GM21723 (cell line): ENCODE data around the gene TMPRSS6.

Source experiments
- ATAC-seq: cut with Tn5 transposase; IDR thresholded peaks from one replicate; pipeline ENCODE4 v1.9.1; 2021; ENCODE audit warnings: mild to moderate bottlenecking, moderate library complexity; ENCODE audit not compliant: unreplicated experiment

TMPRSS6 gene

DNA sequence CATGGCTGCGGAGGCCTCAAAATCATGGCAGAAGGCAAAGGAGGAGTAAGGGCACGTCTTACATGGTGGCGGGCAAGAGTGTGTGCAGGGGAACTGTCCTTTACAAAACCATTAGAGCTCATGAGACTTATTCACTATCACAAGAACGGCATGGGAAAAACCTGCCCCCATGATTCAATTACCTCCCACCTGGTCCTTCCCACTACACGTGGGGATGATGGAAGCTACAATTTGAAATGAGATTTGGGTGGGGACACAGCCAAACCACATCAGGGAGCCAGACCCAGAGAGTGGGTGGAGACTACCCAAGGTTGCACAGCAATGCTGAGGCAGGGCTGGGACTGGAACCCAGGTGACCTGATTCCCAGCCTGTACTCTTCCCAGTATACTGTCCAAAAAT is 8.6 kb upstream of the TMPRSS6 start:
- no peak for ATAC-seq

DNA sequence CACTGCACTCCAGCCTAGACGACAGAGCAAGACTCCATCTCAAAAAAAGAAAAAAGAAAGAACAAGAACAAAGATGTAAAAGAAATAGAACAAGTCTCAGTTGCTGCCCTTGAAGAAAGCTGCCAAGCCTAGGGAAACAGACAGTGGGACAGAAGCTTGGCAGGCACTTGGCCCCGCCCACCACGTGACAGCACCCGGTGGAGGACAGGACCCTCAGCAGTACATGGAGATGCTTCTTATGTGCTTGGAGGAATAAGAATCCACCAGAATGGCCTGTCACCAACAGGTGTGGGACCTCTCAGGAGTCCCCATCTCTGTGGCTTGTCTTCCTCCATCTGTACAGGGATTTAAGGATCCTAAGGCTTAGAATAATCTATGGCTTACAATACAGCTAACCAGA is 7.6 kb upstream of the TMPRSS6 start:
- ATAC-seq, result no peak

DNA sequence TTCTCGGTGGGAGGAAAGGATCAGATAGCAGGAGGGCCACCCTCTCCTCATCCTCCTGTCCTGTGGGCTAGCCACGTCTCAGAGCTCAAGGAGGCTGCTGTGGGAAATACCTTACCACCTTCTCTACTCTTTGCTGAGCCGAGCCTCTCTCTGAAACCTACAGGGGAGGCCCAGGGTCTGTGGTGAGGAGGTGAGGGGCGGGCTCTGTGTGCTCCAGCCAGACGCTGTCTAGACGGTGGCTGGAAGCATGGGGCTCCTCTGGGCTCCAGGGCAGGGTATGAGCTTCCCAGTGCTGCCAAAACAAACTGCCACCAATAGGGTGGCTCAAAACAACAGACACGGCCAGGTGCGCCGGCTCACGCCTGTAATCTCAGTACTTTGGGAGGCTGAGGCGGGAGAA is 5.5 kb upstream of the TMPRSS6 start:
- ATAC-seq, result no peak

DNA sequence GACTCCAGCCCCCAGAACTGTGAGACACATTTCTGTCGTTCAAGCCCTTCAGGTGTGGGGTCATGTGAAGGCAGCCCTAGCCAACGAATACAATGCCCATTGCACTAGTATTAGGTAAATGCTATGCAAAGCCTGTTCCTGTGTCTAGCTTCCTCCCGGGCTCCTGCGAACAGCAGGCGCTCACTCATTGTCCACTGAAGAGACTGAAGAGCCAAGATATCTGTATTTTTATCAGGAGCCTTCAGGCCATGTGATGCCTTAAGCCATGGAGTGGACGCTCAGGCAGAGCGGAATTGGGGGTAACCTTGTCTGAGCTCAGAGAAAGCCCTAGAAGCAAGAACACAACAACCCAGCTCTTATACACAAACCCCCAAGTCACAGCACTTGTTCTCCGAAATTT is 4.2 kb upstream of the TMPRSS6 start:
- no peak for ATAC-seq

DNA sequence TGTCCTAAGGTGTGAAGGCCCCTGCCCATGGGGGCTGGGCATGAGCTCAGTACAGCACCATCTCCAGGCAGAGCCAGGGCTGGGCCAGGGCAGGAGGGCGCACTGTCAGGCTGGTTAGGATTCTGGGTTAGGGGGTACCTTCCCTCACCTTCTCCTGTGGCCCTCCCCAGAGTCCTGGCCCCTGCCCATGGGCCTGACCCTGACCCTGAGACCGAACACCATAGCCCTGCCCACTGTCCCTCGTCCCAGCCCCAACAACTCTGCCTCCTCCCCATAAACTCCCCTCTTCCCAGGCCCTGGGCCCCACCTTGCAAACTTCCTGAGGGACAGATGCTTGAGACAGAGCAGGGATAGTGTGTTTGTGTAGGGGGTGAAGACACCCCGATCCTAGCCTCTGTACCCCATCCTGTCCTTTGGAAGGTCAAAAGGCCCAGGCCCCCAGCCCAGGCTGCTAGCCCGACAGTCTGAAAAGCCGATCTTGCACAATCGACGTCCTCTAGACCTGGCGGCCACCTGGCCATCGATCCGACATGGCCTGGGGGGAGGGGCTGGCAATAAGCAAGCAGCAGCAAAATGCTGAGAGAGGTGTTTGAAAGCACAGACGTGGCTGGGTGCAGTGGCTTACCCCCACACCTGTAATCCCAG is 2.7 kb upstream of the TMPRSS6 start:
- no peak for ATAC-seq

DNA sequence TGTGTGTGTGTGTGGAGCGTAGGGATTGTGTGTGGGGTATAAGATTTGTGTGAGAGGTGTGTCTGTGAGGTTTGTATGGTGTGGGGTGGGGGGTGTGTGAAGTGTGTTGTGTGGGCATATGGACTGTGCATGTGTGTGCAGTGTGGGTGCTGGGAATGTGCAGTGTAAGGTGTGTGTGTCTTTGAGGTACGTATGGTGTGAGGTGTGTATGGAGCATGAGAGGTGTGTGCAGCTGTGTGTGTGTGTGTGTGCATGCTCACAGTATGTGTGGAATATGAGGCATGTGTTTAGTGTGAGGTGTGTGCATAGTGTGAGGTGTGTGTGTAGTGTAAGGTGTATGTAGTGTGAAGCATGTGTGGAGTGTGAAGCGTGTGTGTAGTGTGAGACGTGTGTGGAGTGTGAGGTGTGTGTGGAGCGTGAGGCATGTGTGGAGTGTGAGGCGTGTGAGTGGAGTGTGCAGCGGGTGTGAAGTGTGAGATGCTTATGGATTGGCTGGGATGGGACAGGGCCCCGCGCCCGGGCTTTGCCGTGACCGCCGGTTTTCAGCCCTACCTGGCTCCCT is 1.7 kb upstream of the TMPRSS6 start:
- ATAC-seq, result no peak

DNA sequence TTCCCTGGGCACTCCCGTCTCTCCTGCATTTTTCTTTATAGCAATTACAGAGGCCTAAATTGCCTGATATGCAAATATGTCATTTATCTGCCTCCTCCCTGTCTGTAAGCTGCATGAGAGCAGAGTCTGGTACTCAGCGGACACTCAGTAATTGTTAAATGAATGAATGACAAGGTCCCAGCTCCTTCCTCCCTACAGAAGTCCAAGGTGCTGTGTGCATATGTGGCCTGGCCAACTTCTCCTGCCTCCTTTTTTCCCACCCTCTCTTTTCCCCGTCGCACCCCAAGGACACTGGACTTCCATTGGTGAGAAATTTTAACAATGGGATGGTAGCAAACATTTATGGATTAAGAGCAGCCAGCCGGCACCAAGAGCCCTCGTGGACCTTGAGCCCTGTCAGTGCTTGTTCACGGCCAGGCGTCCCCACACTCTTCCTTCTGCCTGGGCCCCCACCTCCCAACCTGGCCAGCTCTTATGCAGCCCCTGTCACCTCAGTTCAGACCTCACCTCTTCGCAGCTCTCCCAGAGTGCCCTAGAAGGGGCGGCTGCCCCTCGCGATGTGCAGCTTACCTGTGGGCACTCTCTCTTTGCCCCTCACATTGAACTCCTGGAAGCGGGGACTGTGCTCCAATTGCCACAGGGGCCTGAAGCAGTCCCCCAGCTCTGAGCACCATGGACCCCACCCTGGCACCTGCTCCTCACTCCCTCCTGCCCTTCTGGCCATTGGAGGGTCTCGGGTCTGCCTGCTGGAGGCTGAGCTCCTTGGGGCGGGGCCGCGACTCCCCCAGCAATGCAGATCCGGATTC is 1.5 kb downstream of the TMPRSS6 start:
- no peak for ATAC-seq

DNA sequence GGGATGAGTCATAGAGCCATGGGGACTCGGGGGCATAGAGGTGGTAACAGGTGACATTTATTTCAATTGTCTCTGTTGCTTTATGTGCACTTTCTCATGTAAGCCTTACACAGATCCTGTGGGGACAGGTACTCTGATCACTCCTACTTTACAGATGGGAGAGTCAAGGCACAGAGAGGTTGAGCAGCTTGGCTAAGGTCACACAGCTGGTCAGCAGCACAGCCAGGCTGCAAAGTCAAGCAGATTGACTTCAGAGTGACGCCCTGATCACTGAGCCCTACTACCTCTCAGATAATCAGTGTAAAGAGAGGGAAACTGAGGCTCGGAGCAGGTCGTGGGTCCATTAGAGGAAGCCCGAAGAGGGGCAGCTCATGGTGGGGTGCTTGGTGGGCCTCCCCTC is 3.5 kb downstream of the TMPRSS6 start:
- ATAC-seq, result no peak

DNA sequence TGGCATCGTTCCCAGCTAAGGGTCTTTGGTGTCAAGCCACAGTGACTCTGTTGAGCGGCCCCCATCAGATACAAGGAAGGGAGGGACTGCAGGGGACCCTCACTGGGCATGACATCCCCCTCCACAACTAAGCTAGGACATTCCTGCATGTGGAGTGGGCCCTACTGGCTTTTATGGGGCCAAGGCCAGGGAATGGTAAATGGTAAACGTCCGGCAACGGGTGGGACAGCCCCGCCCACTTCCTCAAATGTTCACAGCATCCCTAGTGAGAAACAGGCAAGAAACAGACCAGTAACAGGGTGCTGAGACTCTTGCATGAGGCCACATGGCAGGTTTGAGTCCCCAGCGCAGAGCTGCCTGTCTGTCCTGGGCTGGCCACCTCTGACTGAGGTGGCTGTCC is 4.4 kb downstream of the TMPRSS6 start:
- ATAC-seq, result no peak

DNA sequence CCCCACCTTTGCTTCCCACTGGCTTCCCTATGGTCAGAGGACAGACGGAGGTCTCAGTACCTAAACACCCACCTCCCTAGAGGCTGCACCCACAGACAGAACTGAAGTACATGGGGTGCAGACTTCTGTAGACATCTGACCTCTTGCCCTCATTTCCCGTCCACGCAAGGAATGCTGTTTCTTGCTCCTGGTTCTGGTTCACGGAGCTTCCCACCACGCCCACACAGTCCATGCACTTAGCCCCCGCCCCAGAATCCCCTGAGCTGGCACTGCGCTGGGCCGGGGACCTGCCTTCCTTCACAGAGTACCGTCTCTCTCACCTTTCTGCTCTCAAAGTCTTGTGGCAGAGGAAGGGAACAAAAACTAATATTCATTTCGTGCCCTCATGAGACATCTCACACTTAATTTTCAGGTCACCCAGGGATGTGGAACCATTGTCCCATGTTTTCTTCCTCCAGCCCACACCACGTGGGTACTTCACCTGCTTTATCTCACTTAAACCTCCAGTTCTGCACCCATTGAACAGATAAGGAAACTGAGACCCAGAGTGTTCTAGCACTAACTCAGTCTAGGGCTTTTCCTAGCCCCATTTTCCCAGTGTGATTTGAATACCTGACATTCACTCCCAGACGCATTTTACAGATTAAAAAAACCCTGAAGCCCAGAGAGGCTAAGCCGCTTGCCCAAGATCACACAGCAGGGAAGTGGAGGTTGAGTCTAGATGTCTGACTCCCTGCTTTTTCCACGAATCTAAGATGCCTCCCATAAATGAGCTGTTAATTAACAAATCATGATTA is 5.7 kb downstream of the TMPRSS6 start:
- ATAC-seq, result no peak

DNA sequence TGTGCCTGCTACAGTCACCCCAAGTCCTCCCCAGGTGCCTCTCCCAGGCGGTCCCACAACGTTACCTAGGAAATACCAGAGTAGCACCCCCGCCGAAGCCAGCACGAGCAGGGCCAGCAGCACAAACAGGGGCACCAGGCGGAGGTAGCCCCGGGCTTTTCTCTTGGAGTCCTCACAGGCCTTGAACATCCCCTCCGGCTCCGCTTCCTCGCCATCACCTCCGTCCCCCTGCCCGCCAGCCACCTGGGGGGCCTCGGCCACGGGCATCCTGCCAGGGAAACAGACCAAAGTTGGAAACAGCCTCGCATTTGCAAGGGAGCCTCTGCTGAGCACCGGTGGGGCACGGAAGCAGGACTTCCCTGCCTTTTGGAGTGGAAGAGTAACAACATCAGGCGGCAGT is 6.4 kb downstream of the TMPRSS6 start:
- ATAC-seq, result no peak

DNA sequence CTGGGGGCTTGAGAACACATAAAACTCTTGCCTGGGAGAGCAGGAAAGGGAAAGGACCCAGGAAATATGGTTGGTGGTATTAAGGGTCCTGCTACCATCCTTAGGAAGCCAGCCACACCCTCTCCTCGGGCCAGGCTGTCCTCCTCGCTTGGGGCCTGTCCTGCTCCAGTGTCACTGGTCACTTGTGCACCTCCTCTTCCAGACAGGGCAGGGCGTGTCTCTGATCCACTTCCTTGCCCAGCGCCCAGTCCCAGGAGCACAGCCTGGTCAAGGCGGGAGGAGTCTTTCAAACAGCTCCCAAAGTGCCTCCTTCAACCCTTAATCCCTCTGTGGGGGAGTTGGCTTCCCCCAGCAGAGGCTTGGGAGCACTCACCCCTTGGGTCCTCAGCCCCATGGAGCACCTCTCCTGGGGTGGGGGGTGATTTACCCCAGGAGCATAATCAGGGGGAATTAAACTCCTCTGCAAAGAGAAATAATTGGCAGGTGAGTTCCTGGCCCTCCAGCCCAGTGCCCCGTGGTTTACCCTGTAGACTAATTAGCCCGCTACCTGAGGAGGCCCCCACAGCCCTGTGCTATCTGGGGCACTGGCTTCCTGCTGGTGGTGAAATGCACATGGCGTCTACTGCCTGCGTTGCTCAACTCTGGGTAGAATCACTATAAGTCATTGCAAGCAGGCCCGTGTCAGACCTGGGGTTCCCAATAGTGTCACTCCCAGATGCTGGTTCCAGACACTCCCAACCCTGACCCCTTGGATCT is 8.0 kb downstream of the TMPRSS6 start:
- no peak for ATAC-seq

DNA sequence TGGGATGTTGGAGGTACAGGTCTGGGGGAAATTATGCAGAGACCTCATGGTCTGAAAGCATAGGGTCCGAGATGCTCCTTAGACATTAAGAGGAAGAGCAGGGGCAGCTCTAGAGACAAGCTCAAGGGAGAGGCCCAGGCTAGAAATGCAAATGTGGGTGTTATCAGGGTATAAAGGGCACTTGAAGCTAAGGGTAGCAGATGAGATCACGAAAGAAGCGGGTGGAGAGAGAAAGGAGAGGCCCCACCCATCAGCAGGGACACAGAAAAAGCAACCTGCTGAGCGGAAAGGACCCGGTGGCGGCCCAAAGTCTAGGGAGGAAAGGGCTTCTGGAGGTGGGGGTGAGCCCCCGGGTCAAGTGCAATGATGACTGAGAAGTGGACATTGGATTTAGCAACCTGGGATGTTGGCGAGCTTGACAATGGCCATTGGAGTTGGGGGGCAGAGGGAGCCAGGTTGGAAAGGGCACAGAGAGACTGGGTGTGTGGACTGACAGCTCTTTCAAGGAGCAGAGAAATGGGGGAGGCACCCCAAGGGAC is 8.9 kb downstream of the TMPRSS6 start:
- no peak for ATAC-seq

DNA sequence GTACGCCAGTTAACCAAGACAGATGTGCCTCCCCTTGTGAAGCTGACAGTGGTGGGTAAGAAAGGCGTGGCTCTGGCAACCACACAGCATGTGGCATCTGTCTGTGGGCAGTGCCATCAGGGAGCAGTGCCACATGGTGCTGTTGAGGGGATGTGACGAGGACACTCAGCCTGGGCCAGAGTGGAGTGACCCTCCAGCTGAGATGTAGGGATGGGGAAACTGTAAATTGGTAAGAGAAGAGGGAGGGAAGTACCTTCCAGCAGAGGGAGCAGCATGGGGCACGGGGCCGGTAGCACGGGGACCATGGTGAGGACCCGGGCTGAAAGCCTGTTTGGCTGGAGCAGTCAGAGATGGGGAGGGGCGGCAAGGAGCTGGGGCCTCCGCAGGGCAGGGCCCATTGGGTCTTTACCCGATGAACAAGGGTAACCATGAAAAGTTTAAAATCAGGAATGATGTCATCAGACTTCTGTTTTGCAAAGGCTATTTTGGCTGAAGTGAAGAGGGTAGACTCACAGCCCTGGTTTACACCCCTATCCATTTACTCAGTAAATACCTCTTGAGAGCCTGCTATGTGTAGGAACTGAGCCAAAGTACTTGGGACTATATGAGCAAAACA is 10.4 kb downstream of the TMPRSS6 start:
- no peak for ATAC-seq

DNA sequence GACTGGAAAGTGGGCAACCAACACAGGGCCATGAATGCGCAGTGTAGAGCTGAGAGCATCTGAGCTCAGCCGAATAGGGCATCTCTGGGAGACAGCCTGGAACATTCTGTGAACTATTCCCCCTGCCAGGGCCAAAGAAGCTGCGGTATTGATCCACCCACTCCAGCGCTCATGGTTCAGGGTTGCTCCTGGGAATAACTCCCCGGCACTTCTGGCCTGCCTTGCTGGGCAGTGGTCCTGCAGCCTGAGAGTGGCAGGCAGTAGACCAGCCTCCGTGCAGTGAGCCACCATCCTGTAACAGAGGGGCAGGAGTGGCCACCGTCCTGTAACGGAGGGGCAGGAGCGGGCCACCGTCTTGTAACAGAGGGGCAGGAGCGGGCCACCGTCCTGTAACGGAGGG is 12.2 kb downstream of the TMPRSS6 start:
- ATAC-seq, result no peak

DNA sequence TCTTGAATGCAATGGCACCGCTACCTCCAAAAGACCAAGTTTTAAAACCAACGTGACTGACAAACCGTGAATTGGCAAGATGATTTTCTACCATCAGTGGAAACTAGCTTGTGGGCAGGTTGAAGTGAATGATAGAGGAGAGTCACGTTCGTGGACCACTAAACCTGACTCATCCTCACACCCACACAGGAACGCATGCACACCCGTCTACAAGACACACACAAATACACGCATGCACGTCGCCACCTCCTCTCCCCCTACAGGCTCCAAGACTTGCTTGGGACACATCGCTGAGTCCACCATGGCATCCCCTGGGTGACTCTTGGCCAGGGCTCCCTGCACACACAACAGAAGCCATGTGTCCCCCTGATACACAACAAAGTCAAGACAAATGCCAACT is 14.4 kb downstream of the TMPRSS6 start:
- ATAC-seq, result no peak

DNA sequence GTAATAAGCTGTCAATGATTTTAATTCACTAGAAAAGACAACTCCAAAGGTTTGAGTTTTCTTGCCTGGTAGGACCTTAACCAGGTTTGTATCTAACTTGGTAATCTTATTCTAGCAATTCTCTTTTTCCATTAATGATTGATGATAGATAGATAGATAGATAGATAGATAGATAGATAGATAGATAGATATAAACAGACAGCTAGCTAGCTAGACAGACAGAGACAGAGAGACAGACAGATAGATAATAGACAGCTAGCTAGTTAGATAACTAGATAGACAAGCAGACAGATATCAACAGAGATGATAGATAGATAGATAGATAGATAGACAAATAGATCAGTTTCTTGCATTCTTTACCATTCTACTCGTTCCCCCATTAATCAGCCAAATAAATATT is 15.3 kb downstream of the TMPRSS6 start:
- ATAC-seq, result no peak

DNA sequence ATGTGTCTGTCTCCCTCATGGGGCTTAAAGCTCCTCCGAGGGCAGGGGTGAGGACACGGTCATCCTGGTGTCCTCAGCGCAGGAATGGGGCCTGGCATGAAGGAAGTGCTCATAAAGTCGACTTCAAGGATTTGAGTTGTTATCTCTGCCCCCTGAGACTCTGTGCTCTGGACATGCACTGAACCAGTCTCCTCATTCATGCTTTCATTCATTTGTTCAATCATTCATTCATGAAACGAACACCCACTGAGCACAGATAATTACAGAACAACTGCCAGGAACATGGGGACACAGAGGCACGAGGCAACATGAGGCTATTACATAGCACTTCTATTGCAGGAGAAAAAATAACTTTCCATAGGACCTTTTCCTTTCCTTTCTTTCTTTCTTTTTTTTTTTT is 16.5 kb downstream of the TMPRSS6 start:
- ATAC-seq, result no peak

DNA sequence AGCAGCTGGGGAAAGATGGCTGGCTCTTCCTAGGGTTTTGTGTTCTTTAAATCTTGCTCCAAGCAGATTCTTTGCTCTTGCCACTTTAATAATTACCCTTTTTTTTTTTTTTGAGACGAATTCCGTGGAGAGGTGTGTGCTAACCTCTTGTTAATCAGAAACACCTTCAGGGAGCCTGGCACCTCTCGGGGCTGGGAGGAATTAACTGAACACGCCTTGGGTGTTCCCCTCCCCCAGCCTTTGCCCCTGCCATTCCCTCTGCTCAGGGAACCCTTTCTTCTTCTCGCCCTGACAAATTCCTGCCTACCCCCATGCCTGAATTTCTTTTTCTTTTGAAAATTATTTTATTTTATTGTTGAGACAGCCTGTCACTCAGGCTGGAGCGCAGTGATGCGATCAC is 17.5 kb downstream of the TMPRSS6 start:
- ATAC-seq, result no peak
